Hematopoietic multipotent progenitor cell (in vitro differentiated cells): Measurements from ENCODE around the gene GPC6. TPM values are rescaled to one million over a fixed set of nuclear protein-coding genes. Genes with fewer than 3 reads are reported as not detected.
"Not testable (repeated sequence)": the region's sequence is repeated elsewhere in the genome, so short reads cannot be mapped to it uniquely, and the experiment has no call there.

Experiments
- DNase-seq, 3 donors: peaks; one replicate each; pipeline ENCODE4 v3.0.0-alpha.2; 2011 to 2015; ENCODE audit warnings: low read depth in 2 of 3, low spot score in 2 of 3
- total RNA-seq: library from RNA; depleted of rRNA; stranded (reverse); fragments of >200 nt; gene quantifications from one replicate; pipeline ENCODE4 v1.2.3, GENCODE V29; 2012

Gene GPC6
- total RNA-seq, 1 donor: 0.54 TPM

DNA sequence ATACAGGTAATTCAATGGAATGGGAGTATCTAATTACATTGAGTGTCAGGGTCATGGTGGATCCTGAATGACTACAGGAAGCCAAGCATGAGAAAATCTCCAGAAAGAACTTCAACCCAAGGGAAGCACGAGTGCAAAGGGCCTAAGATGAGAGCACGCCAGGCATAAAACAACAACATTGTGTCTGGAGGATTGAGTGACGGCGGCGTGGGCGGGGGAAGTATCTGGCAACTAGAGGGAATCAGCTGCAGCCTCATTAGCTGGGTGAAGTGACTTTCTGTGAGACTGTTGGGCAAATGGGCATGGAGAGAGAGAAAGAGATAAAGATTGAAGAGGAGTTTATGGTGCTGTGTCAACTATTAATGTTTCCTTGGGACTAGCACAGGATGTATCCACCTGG is 194.3 kb downstream of the GPC6 start:
- no peak for DNase-seq

DNA sequence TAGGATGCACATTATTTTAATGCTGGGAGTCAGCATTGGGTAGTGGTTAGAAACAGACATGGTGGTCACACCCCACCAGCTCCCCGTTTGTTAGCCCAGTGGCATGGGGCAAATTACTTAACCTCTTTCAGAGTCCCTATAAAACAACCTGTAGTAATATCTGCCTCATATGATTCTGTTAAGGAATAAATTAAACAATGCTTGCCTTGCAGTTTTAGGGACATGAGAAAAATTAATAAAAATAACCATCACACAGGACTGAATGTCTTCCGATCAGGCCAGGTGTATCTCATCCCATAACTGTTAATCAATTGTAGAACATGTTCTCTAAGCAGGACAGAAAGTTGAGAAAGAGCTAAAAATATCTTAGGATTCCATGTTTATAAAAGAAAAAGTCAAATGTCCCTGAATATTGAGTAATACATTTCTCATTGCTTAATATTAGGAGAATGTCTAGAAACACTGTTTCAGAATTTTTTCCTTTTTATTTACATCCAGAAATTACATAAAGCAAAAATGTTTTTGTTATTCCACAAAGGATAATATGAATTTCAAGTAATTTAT is 196.5 kb downstream of the GPC6 start:
- no peak for DNase-seq

DNA sequence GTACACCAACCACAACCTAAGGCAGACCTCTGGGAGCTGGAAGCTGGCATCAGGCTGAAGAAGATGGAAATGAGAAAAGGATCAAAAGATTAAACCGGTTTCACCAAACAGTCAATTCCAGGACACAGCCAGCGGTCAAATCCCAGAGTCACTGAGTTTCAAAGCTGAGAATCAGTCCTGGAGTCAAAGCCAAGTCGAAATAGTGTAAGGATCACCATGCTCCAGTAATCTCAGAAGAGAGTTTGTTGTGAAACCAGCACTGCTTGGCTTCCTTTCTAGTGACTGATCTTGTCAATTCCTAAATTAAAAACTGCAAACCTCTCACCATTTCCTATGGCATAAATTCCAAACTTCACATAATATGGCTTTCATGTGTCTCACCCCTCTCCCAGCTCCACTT is 198.8 kb downstream of the GPC6 start:
- DNase-seq: no peak

DNA sequence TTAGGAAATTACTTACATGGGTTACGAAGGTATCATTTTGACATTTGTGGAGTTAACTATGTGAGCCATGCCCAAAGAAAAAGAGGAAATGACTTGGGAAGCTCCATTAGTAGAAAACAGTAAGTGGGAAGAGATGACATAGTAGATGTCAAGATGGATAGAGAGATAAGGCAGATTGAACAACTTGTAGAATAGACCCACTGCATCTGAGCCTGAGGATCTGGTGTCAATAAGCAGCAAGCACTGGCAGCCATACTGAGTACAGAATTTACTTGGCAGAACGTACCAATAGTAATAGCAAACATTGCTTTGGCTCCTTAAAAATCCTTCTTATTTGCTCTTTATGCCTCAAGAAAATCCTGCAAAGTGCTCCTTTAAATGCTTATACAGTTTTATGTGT is 203.8 kb downstream of the GPC6 start:
- DNase-seq: no peak

DNA sequence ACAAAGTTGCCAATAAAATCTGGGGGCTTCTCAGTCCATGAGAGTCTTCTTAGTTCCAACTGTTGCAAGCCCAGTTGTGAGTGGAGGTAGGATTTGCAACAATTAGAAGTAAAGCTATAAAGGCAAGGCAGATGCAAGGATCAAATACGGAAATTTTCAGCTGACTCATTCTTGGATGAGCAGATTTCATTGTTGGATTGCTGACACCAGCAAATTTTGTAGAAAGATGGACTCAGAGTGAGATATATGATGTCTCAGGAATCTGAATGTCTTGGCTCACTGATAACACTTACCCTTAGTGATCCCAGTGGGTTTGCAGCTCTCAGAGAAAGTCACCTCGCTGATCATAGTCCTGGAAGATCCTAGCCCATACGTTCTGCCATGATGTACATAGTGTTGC is 209.0 kb downstream of the GPC6 start:
- no peak for DNase-seq

DNA sequence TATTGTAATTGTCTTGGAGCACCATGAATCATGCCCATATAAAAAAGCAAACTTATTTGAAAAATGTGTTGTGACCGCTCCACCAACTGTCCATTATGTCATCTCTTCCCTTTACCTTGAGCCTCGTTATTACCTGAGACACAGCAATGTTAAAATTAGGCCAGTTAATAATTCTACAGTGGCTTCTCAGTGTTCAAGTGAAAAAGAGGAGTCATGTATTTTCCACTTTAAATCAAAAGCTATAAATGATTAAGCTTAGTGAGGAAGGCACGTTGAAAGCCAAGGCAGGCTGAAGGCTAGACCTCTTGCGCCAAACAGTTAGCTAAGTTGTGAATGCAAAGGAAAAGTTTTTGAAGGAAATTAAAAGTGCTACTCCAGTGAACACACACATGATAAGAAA is 210.5 kb downstream of the GPC6 start:
- DNase-seq: no peak

DNA sequence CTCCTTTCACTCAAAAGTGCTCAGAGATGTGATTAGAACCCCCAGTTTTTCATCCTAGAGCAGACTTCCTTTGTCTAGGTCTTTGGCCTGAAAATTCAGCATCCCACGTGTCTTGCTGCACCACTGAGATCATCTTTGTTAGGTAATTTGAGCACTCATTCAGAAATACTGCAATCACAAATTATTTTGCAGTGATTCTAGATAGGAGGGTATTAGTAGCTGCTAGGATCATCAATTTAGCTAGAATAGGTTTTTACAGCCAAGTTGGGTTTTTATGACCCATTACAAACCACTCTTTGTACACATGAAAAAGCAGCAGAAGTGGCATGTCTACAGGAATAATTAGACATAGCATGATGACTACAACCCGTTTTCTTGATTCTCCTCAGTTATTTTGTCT is 219.6 kb downstream of the GPC6 start:
- DNase-seq: no peak

DNA sequence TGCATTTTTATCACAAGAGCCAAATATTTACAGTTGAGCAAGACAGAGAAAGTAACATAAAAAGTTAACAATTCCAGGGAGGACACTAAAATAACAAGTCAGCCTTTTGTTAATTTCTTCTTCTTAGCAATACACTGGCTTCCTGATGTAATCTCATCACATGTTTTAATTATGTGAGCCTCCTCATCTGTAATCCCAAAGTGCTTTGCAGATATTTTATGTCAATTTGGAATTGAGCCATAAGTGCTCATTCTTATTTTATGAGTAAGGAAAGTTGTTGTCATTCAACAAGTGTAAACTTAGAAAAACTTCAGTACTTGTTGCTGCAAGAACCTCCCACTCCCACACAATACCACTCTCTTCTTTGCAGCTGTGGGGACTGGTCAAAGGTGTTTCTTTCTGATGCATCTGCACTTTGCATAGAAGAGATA is 223.6 kb downstream of the GPC6 start:
- DNase-seq: no peak

DNA sequence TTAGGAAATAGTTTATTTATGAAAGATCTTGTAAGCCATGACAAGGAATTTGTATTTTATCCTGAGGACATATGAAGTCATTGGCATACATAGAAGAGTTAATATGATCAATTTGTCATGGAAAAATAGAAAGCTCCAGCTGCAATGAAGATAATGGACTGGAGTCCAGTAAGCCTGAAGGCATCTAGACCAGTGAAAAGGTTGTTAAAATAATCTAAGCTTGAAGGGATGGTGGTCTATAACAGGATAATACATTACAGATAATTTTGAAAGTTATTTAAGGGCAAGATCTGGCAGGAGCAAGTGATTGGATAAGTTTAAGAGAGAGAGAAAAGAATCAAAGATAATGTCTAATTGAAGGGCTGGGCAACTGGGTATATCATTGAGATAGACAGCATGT is 224.2 kb downstream of the GPC6 start:
- DNase-seq: no peak

DNA sequence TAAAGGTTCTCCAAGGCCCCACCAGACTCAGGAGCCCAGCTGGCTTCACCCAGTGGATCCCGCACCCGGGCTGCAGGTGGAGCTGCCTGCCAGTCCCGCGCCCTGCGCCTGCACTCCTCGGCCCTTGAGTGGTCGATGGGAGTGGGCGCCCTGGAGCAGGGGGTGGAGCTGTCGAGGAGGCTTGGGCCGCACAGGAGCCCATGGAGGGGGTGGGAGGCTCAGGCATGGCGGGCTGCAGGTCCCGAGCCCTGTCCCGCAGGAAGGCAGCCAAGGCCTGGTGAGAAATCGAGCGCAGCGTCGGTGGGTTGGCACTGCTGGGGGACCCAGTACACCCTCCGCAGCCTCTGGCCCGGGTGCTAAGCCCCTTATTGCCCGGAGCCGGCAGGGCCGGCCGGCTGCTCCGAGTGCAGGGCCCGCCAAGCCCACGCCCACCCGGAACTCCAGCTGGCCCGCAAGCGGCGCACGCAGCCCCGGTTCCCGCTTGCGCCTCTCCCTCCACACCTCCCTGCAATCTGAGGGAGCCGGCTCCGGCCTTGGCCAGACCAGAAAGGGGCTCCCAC is 228.1 kb downstream of the GPC6 start:
- not testable (repeated sequence) for DNase-seq

DNA sequence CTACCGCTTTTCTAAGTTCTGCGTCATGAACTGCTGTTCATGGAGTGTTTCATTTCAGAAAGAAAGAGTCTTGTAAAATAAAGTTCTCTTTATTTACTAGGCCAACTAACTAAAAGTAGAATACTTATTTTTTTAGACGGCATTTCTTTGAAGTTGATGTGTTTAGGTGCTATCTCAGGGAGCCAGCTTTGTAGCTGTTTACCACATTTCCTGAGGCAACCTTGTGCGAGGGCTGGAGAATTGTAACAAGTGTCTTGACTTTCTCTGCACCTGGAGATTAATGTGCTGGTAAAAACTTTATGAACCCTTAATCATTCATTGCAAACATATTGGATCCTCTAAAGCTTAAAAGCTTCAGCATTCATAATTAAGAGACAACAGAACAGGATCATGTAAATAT is 229.3 kb downstream of the GPC6 start:
- DNase-seq: no peak

DNA sequence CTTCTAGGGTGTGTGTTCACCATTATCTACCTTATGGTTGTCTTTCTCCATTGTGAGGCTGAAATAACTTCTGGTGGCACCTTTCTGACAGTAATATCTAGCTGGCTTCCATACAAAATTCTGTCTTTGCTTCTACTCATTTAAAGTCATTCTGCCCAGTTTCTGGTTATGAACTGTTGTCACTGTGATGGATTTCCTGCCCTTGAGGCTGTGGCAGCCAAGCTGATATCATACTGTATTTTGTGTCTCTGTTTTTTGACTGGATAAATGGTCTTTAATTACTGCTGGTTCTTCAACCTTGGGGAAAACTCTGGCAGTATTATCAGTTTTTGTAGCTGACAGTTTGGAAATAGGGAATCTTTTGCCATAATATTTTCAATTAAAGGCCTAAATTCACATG is 233.4 kb downstream of the GPC6 start:
- no peak for DNase-seq

DNA sequence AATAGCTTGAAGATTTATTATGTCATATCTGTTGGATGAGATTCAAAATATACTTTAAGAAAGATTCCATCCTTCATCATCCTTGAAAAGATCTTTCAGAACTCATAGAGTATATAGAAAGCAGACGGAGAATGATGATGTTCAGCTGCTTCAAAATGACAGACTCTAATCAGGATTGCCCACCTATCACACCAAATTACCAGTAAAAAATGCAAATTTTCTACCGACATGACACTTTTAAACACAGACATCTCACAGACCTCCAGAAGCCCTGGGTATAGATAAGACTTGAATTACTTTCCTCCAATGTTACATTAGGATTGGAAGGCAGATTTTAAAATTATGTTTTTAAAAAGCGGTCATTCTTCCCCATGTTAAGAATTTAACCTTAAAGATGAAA is 235.5 kb downstream of the GPC6 start:
- no peak for DNase-seq

DNA sequence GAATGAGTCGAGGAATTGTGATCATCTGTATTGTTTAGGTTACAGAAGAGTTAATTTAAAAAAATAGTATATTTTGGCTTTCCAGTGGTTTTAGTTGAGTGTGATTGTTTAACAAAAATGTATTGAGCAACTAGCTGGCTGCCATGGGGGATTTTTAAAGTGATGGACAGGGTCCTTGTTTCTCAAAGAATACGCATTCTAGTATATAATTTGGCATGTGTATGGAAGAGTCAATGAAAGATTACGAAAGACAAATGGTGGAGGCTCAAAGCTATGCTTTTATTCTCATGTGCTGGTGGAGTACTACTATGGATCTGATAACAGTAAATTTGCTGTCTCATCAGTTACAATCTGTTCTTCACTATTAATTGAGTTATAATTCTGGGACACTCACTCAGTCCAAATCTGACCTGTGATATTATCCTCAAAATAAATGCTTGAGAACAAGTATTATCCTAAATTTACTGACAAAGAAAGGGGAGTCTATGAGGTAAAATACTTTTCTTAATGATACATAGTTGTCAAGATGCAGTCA is 240.0 kb downstream of the GPC6 start:
- no peak for DNase-seq

DNA sequence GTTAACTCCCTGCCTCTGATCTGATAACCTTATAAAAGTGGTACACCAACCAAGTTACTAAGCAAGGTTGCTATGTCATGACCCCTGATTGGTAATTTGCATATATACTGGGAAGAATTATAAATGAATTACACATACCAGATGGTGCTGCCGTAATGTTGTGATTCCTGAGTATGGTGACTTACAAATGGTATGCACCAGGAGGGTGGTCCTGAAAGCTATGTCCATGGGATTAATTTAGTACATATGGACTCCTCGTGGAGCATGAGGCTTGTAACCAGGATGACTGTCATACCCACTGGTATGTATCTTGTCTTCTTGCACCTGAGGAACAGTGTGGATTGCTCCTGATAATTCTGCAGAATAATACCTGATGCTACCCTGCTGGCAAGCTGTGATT is 240.6 kb downstream of the GPC6 start:
- no peak for DNase-seq

DNA sequence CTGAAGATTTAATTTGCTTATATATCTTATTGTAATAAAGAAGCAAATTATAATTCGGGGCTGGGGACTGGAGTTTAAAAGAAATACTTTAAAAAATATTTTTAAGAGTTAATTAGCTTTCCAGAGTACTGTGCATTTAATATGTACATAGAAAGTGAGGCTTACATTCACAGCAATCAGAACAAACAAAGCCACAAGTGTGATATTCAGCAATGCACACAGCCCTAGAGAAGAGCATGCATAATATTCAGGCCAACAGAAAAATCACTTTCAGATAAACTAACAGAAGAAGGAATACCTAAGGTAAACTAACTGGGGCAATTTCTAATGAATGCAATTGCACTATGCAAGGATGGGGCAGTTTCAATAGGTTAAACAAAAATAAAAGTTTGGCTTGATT is 241.8 kb downstream of the GPC6 start:
- no peak for DNase-seq

DNA sequence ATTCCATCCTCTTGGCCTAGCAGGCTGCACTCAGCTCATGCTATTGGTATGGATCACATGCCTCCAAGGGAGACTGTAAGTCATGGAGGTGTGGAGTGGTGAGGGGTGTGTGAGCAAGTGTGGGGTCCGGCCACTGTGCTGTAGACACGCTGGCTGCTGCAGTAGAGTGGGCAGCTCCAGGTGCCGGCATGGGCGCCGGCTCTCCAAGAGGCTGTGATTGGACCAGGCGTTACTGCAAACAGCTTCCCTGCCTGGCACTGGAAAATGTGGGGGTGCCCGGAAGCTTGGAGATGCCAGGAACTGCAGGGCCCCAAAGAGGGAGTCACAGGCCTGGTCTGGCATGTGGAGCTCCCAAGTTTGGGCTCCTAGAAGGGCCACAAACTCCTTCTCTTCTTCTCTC is 245.7 kb downstream of the GPC6 start:
- no peak for DNase-seq

DNA sequence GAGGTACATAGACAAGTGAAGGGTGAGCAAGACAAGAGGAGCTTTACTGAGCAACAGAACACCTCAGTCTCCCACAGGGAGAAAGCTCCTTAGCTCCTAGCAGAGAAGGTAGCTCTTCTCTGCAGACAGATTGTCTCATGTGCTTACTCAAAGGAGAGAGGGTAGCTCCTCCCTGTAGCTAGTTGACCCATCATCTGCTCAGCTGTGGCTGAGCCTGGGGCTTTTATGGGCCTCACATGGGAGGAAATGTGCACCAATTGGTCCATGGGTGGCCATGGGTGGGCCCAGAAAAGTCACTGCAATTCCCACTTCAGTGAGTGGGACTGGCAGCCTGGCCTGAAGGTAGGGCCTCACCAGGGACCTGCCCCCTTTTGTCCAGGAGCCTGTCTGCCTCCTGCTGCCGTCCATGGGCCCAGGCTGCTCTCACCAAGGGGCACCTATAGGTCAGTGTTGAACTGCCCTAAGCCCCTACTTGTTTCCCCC is 246.2 kb downstream of the GPC6 start:
- no peak for DNase-seq

DNA sequence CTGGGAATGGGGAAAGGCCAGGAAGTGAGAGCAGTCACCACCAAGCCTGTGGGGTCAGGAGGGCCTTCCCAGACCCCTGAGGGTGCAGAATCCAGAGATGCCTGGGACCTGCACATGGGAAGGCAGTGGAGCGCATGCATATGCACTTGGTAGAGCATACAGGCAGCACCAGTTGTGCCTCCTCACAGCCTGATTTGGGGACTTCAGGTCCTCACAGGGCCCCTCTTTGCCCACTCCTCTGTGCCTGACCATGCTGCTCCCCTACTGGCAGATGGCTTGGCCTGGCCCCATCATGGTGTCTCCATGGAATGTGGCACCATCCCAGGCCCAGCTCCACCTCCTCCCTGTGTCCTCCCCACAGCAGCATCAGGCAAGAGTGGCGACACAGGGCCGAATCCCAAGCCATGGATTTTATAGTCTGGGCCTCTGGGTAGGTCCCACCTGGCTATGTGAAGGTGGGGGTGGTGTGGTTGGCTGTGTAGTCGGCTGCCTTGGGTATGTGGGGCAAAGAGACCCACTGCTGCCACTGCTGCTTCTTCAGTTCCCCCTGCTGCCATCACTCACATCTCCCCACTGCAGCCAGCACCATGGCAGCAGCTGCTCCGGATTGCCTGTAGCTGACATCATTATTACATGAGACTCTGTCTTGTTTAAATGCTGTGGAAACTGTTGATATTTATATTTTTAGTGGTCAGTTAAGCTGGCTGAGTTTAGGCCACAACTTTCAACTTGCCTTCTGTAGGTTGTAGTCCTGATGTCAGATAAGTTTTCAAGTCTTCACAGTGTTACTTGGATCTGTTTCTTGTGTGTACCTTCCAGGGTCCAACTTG is 247.0 kb downstream of the GPC6 start:
- no peak for DNase-seq

DNA sequence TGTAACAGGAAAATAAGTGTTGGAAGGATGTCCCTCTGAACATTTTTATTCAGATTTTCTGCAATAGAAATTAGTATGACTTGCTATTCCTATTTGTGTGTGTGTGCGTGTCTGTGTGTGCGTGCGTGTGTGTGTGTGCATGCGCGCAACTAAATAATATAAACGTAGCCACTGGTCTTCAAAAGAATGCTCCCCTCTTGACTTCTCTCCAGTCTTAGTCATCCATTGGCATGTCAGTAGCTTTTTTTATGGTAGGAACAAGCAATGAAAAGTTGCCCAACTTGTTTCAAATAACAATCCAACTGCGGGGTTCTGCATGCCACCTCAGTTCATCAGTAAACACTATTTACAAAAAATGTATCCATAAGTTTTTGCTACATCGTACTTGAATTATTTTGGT is 249.6 kb downstream of the GPC6 start:
- DNase-seq: no peak

DNA sequence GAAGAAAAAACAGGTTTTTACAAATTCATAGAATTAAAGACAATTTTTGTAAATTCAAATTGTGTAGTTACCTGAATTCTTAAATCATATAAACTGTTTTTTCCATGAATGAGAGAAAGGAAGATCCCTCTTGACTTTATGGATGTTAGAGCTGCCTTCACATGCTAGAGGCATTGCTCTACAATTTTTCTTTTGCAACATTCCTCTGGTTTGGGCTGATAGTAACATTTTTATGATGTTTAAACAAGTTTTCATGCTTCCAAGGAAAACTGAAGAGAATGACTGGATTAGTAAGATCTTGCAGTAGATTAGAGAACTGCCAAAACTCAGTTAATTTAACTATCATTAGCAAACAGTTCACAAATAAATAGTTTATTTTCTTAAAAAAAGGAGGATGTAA is 250.6 kb downstream of the GPC6 start:
- DNase-seq: no peak

DNA sequence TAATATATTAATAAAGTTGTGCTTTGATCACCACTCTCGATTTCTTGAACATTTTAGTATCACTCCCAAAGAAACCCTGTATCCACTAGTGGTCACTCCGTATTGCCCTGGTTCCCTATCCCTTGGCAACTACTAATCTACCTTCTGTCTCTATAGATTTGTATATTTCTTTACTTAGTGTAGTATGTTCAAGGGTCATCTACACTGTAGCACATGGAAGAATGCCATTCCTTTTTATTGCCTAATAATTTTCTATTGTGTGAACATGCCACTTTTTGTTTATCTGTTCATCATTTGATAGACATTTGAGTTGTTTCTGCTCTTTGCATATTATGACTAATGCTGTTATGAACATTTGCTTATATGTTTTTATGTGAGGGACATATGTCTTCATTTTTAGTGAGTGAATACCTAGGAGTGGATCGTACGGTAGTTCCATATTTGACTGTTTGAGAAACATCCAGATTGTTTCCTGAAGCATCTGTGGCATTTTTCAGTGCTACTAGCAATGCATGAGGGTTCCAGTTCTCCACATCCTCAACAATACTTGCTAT is 254.0 kb downstream of the GPC6 start:
- DNase-seq: no peak
